ENCODE results near the gene SREK1. TPM values are rescaled to one million over a fixed set of nuclear protein-coding genes. Genes with fewer than 3 reads are reported as not detected.

Gene SREK1
- total RNA-seq, 4 donors from 2014 or later, result 87.9 to 130 (median 93.0) TPM

GRCh38 chr5:66134407-66134861 is 9.7 kb upstream of the SREK1 start:
- no peak for TF ChIP-seq CTCF (IDR thresholded peaks at IDR 0.05; ENCODE audit: low read depth)

DNA sequence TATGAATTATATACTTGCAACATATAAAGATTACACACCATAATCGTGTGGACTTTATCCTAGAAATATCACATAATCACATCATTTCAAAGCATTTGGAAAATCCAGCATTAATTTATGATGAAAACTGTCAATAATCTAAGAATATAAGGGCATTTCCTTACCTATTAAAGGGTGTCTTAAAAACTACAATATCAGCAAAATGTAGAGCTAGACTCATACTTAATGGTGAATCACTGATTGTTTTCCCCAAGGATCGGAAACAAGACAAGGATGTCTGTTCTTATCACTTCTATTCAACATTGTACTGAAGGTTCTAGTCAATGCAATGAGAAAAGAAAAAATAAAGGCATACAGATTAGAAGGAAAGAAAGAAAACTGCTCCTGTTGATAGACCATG is 8.0 kb upstream of the SREK1 start:
- no peak for TF ChIP-seq CTCF (IDR thresholded peaks at IDR 0.05; ENCODE audit: low read depth)

GRCh38 chr5:66138637-66139317 is 5.3 kb upstream of the SREK1 start:
- TF ChIP-seq CTCF (IDR thresholded peaks at IDR 0.05; ENCODE audit: low read depth), result no peak

DNA sequence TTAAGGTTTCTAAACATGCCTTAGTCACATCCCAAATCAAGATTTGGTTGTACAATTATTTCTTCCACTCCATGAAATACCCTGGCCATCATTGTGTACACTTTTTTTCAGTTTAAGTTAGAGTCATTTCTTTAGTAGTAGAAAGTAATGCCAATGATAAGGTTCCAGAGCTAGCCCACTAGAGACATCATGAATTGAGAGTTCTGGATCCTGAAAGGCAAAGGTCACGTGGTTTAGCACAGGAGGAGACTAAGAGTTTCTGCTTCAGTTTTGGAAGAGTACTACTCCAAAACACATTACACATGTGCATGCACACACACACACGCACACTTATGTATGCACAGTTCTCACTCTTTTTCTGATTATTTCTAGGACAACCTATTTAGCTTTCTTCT is 4.8 kb upstream of the SREK1 start:
- no peak for TF ChIP-seq CTCF (IDR thresholded peaks at IDR 0.05; ENCODE audit: low read depth)

- no peak for TF ChIP-seq CTCF (IDR thresholded peaks at IDR 0.05; ENCODE audit: low read depth)
Observed at GRCh38 chr5:66142417-66142816, 1.7 kb upstream of the SREK1 start.

DNA sequence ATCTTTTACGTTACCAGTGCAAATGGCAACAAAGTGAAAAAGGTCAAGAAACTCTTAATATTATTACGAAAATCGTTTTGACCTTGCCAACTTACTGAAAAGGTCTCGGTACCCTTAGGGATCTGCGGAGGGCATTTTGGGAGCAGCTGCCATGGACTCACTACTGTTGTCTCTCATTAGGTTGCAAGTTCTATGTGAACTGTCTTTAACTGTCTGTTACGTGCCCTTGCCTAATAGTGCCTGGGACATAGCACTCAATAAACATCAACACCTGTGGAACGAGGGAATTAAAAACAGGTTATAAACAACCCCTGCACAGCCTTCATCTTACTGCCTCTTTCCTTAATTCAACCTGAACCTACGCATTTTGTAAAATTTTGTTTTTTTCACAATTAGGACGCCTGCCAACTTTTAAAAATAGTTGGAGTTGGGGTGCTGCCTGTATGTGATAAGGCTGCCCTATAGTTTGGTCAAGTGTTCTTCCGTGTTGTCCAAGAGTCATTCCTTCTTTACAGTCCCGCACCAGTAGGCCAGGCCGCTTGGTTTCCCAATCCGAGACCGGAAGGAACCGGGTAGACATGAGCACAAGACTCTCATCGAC is 527 bp upstream of the SREK1 start:
- no peak for TF ChIP-seq CTCF (IDR thresholded peaks at IDR 0.05; ENCODE audit: low read depth)

DNA sequence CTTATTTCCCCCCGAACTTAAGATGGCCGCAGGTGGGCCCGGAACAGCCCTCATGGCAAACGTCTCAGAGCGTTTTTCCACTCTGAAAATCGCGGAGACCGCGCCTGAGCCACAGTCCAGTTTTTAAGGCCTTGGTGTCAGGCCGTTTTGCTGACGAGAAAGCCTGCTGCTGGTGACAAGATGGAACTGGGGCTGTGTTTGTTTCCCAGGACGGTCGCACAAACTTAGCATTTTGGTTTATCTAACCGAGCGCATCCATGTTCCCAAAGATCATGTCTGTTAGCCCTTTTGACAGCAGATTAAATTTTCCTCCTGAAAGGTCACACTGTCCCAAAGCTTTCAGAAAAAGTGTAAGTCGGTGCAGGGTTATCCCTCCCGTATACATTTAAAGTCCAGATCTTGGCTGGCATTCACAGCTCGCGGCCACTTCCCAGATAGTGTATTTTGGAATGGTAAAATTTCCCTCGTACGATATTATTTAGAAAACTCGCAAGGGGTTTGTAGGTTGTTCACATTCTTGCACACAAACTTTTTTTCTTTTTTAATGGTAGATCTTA is 812 bp downstream of the SREK1 start:
- no peak for TF ChIP-seq CTCF (IDR thresholded peaks at IDR 0.05; ENCODE audit: low read depth)
